Liver (tissue), 9 donors: Measurements from ENCODE around the gene SREBF2. TPM values are rescaled to one million over a fixed set of nuclear protein-coding genes. Genes with fewer than 3 reads are reported as not detected.
A peak's percentile ranks its signal among the peaks of the same experiment; 100 is the strongest.

Experiments used
- DNase-seq: peaks from one replicate; pipeline ENCODE4 v3.0.0-alpha.2; 2017; ENCODE audit warnings: low spot score
- H3K27ac ChIP-seq, 2 donors: one replicate each; pipeline ENCODE4 v1.7.0; 2013; ENCODE audit warnings: inconsistent platforms in 2 of 2, low read length in 2 of 2, control low read depth in 1 of 2, low read depth in 1 of 2, mild to moderate bottlenecking in 1 of 2
- H3K27me3 ChIP-seq, 4 donors: one replicate each; pipeline versions ENCODE4 v1.6.1 to v1.7.0; 2013; ENCODE audit warnings: low read length in 3 of 4, inconsistent platforms in 1 of 4, mild to moderate bottlenecking in 1 of 4, moderate library complexity in 1 of 4; ENCODE audit not compliant: control insufficient read depth in 4 of 4, insufficient read depth in 4 of 4
- H3K36me3 ChIP-seq, 4 donors: one replicate each; pipeline versions ENCODE4 v1.6.1 to v1.7.0; 2013; ENCODE audit warnings: low read length in 3 of 4, mild to moderate bottlenecking in 3 of 4, low read depth in 1 of 4, moderate library complexity in 1 of 4; ENCODE audit not compliant: control insufficient read depth in 4 of 4, insufficient read depth in 3 of 4
- H3K4me1 ChIP-seq, 4 donors: one replicate each; pipeline versions ENCODE4 v1.6.1 to v1.7.0; 2013; ENCODE audit warnings: low read length in 3 of 4, mild to moderate bottlenecking in 3 of 4, moderate library complexity in 1 of 4; ENCODE audit not compliant: control insufficient read depth in 4 of 4, insufficient read depth in 4 of 4
- H3K4me3 ChIP-seq, 3 donors: one replicate each; pipeline versions ENCODE4 v1.6.1 to v1.7.0; 2013; ENCODE audit warnings: low read length in 3 of 3, control low read depth in 1 of 3, low read depth in 1 of 3, mild to moderate bottlenecking in 1 of 3
- H3K9ac ChIP-seq, 2 donors: one replicate each; pipeline ENCODE4 v1.7.0; 2013; ENCODE audit warnings: low read length in 2 of 2, mild to moderate bottlenecking in 2 of 2, moderate library complexity in 2 of 2, control low read depth in 1 of 2, low read depth in 1 of 2
- H3K9me3 ChIP-seq, 4 donors: one replicate each; pipeline versions ENCODE4 v1.6.1 to v1.7.0; 2013; ENCODE audit warnings: low read length in 3 of 4; ENCODE audit not compliant: control insufficient read depth in 4 of 4
- ATF3 ChIP-seq: IDR thresholded peaks from 2 replicates; pipeline ENCODE4 v1.6.1; 2016; ENCODE audit warnings: antibody characterized with exemption
- EGR1 ChIP-seq, 2 donors: IDR thresholded peaks; 2 replicates each; pipeline ENCODE4 v1.6.1; 2016 to 2018; ENCODE audit warnings: antibody characterized with exemption in 2 of 2, low read depth in 2 of 2
- FOXA1 ChIP-seq: IDR thresholded peaks from 2 replicates; pipeline ENCODE4 v1.6.1; 2016; ENCODE audit warnings: antibody characterized with exemption
- FOXA2 ChIP-seq: IDR thresholded peaks from 2 replicates; pipeline ENCODE4 v1.6.1; 2016; ENCODE audit warnings: antibody characterized with exemption
- HNF4A ChIP-seq, 2 donors: conservative IDR thresholded peaks; 2 replicates each; pipeline ENCODE4 v1.6.1; 2016; ENCODE audit warnings: antibody characterized with exemption in 2 of 2, mild to moderate bottlenecking in 2 of 2
- HNF4G ChIP-seq: IDR thresholded peaks from 2 replicates; pipeline ENCODE4 v1.6.1; 2016; ENCODE audit warnings: antibody characterized with exemption
- JUND ChIP-seq, 2 donors: IDR thresholded peaks; 2 replicates each; pipeline ENCODE4 v1.6.1; 2016; ENCODE audit warnings: antibody characterized with exemption in 2 of 2
- NR2F2 ChIP-seq: IDR thresholded peaks from 2 replicates; pipeline ENCODE4 v1.6.1; 2016; ENCODE audit warnings: antibody characterized with exemption
- RAD21 ChIP-seq, 2 donors: IDR thresholded peaks; 2 replicates each; pipeline ENCODE4 v1.6.1; 2016; ENCODE audit warnings: antibody characterized with exemption in 2 of 2, mild to moderate bottlenecking in 2 of 2
- REST ChIP-seq: IDR thresholded peaks from 2 replicates; pipeline ENCODE4 v1.6.1; 2016; ENCODE audit warnings: antibody characterized with exemption, mild to moderate bottlenecking
- RXRA ChIP-seq, 2 donors: IDR thresholded peaks; 2 replicates each; pipeline ENCODE4 v1.6.1; 2017 to 2018; ENCODE audit warnings: antibody characterized with exemption in 2 of 2, mild to moderate bottlenecking in 1 of 2
- SP1 ChIP-seq: IDR thresholded peaks from 2 replicates; pipeline ENCODE4 v1.6.1; 2018; ENCODE audit warnings: antibody characterized with exemption, mild to moderate bottlenecking
- TAF1 ChIP-seq: conservative IDR thresholded peaks from 2 replicates; pipeline ENCODE4 v1.6.1; 2016; ENCODE audit warnings: antibody characterized with exemption, mild to moderate bottlenecking
- YY1 ChIP-seq: IDR thresholded peaks from 2 replicates; pipeline ENCODE4 v1.6.1; 2016; ENCODE audit warnings: antibody characterized with exemption, mild to moderate bottlenecking
- WGBS: extraction: QIAGEN DNeasy Blood & Tissue Kit; methylation state at CpG from one replicate; pipeline ENCODE4 v1.1.7; 2013; 5-methylcytosine and 5-hydroxymethylcytosine counted together
- polyA plus RNA-seq, 2 donors: library from polyadenylated mRNA; stranded (reverse) in 1 of 2; unstranded in 1 of 2; fragments of 200-250 nt in 1 of 2; fragments of >200 nt in 1 of 2; fragmentation: Nextera tagmentation in 1 of 2; extraction: Ambion mirVana in 1 of 2; gene quantifications; one replicate each; pipeline versions ENCODE4 v1.2.1 to v1.2.3, GENCODE V29; 2013 to 2015
- total RNA-seq, 2 donors: library from RNA; depleted of rRNA; stranded (reverse); fragments of >200 nt; gene quantifications; one replicate each; pipeline ENCODE4 v1.2.3, GENCODE V29; 2014
- TF ChIP-seq, protein P1 (sequence below): IDR thresholded peaks from 2 replicates; pipeline ENCODE4 v1.6.1; 2016; ENCODE audit warnings: antibody characterized with exemption
- TF ChIP-seq, protein P2 (sequence below): fragments of 150-350 bp; IDR thresholded peaks from 2 replicates; pipeline ENCODE4 v1.5.1; 2017; ENCODE audit warnings: improper control_type of control experiment, low read depth, low read length; ENCODE audit not compliant: missing input control
- TF ChIP-seq, protein P3 (sequence below): IDR thresholded peaks from 2 replicates; pipeline ENCODE4 v1.6.1; 2016; ENCODE audit warnings: antibody characterized with exemption
- donor health status: healthy.
- donor health status: healthy.
- donor health status: healthy.
- donor health status: healthy.
- donor health status: healthy.

SREBF2 gene
- total and polyA plus RNA-seq, 4 donors = 18.3 to 69.6 (median 57.3) TPM

- H3K27ac ChIP-seq = no peak overlapping the region
- peaks cover 4 to 12% (median 8%) of the 10 kb centered on the region in 4 donors for H3K27me3 ChIP-seq
- peaks cover 6 to 29% (median 17%) of the 10 kb centered on the region in 4 donors for H3K4me1 ChIP-seq
- no peaks in the 10 kb centered on the region for H3K9me3 ChIP-seq
- H3K4me3 ChIP-seq = peak overlapping the region in 1 of 3 donors; percentile 42
- no peak for TF ChIP-seq RXRA (IDR thresholded peaks at IDR 0.05)
- no peak for TF ChIP-seq REST
- TF ChIP-seq EGR1 (IDR thresholded peaks at IDR 0.05; ENCODE audit: low read depth in 2 of 2) = no peak
- no peak for TF ChIP-seq YY1
- no peak for TF ChIP-seq TAF1
- TF ChIP-seq, protein P1, sequence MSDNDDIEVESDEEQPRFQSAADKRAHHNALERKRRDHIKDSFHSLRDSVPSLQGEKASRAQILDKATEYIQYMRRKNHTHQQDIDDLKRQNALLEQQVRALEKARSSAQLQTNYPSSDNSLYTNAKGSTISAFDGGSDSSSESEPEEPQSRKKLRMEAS = no peak
- TF ChIP-seq HNF4A (conservative IDR thresholded peaks at IDR 0.05) = no peak
- TF ChIP-seq, protein P2, sequence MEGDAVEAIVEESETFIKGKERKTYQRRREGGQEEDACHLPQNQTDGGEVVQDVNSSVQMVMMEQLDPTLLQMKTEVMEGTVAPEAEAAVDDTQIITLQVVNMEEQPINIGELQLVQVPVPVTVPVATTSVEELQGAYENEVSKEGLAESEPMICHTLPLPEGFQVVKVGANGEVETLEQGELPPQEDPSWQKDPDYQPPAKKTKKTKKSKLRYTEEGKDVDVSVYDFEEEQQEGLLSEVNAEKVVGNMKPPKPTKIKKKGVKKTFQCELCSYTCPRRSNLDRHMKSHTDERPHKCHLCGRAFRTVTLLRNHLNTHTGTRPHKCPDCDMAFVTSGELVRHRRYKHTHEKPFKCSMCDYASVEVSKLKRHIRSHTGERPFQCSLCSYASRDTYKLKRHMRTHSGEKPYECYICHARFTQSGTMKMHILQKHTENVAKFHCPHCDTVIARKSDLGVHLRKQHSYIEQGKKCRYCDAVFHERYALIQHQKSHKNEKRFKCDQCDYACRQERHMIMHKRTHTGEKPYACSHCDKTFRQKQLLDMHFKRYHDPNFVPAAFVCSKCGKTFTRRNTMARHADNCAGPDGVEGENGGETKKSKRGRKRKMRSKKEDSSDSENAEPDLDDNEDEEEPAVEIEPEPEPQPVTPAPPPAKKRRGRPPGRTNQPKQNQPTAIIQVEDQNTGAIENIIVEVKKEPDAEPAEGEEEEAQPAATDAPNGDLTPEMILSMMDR = no peak
- TF ChIP-seq JUND (IDR thresholded peaks at IDR 0.05) = no peak
- no peak for TF ChIP-seq FOXA1
- TF ChIP-seq, protein P3, sequence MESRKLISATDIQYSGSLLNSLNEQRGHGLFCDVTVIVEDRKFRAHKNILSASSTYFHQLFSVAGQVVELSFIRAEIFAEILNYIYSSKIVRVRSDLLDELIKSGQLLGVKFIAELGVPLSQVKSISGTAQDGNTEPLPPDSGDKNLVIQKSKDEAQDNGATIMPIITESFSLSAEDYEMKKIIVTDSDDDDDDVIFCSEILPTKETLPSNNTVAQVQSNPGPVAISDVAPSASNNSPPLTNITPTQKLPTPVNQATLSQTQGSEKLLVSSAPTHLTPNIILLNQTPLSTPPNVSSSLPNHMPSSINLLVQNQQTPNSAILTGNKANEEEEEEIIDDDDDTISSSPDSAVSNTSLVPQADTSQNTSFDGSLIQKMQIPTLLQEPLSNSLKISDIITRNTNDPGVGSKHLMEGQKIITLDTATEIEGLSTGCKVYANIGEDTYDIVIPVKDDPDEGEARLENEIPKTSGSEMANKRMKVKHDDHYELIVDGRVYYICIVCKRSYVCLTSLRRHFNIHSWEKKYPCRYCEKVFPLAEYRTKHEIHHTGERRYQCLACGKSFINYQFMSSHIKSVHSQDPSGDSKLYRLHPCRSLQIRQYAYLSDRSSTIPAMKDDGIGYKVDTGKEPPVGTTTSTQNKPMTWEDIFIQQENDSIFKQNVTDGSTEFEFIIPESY = no peak
- TF ChIP-seq SP1 = no peak
- TF ChIP-seq RAD21 (IDR thresholded peaks at IDR 0.05) = no peak
- TF ChIP-seq NR2F2 = no peak
- TF ChIP-seq ATF3 = no peak
- TF ChIP-seq FOXA2 = no peak
- no peak for TF ChIP-seq HNF4G
- no peak for DNase-seq
- 4% methylated on average over 67 of the region's 67 CpGs for WGBS
- H3K9ac ChIP-seq = no peak overlapping the region
- H3K36me3 ChIP-seq = no peaks in the 10 kb centered on the region
These were observed 81.7 kb downstream of the SREBF2 start for GRCh38 chr22:41914611-41915034.
